Measurements from ENCODE around the gene AK9.

- TF ChIP-seq CTCF (IDR thresholded peaks at IDR 0.05) (no peak), POLR2A (IDR thresholded peaks at IDR 0.05) (no peak)
These were observed 217.9 kb downstream of the AK9 start for GRCh38 chr6:109473120-109473519.

All from lower leg skin (tissue), 3 donors.